ENCODE measurements around the gene PLCB1.

PLCB1 gene

GRCh38 chr20:8490076-8490830 lies 358.2 kb downstream of the PLCB1 start:
- Mint-ChIP-seq H3K27me3 (no peaks in the 10 kb centered on the region), H3K4me1 (no peaks in the 10 kb centered on the region), H3K4me3 (no peak overlapping the region), H3K27ac (no peak overlapping the region), H3K36me3 (no peaks in the 10 kb centered on the region), H3K9me3 (no peaks in the 10 kb centered on the region)
- ATAC-seq (ENCODE audit: low read depth), result no peak
- DNase-seq (ENCODE audit: low spot score in 2 of 2), result no peak

GRCh38 chr20:8492173-8492572 lies 360.1 kb downstream of the PLCB1 start:
- H3K4me1 Mint-ChIP-seq, result no peaks in the 10 kb centered on the region
- no peak overlapping the region for H3K27ac Mint-ChIP-seq
- H3K27me3 Mint-ChIP-seq, result peaks cover 3% of the 10 kb centered on the region
- ATAC-seq (ENCODE audit: low read depth), result no peak
- H3K4me3 Mint-ChIP-seq, result no peak overlapping the region
- DNase-seq (ENCODE audit: low spot score in 2 of 2), result no peak
- H3K36me3 Mint-ChIP-seq, result no peaks in the 10 kb centered on the region
- H3K9me3 Mint-ChIP-seq, result no peaks in the 10 kb centered on the region

GRCh38 chr20:8498571-8498970 lies 366.5 kb downstream of the PLCB1 start:
- Mint-ChIP-seq H3K9me3 (no peaks in the 10 kb centered on the region), H3K27me3 (peaks cover 3% of the 10 kb centered on the region), H3K27ac (no peak overlapping the region), H3K4me1 (no peaks in the 10 kb centered on the region), H3K4me3 (no peak overlapping the region), H3K36me3 (no peaks in the 10 kb centered on the region)
- DNase-seq (ENCODE audit: low spot score in 2 of 2) (no peak), ATAC-seq (ENCODE audit: low read depth) (no peak)

- no peaks in the 10 kb centered on the region for H3K4me1 Mint-ChIP-seq
- DNase-seq (ENCODE audit: low spot score in 2 of 2) (no peak), ATAC-seq (ENCODE audit: low read depth) (no peak)
- no peak overlapping the region for H3K4me3 Mint-ChIP-seq
- H3K9me3 Mint-ChIP-seq, result no peaks in the 10 kb centered on the region
- H3K36me3 Mint-ChIP-seq, result no peaks in the 10 kb centered on the region
- H3K27me3 Mint-ChIP-seq, result no peaks in the 10 kb centered on the region
- no peak overlapping the region for H3K27ac Mint-ChIP-seq
These were observed 372.0 kb downstream of the PLCB1 start for GRCh38 chr20:8504030-8504429.

GRCh38 chr20:8505476-8506200 lies 373.6 kb downstream of the PLCB1 start:
- peaks cover 2% of the 10 kb centered on the region for H3K4me1 Mint-ChIP-seq
- H3K36me3 Mint-ChIP-seq, result no peaks in the 10 kb centered on the region
- no peak for ATAC-seq (ENCODE audit: low read depth)
- H3K4me3 Mint-ChIP-seq, result no peak overlapping the region
- H3K27ac Mint-ChIP-seq, result no peak overlapping the region
- DNase-seq (ENCODE audit: low spot score in 2 of 2), result no peak
- H3K27me3 Mint-ChIP-seq, result no peaks in the 10 kb centered on the region
- H3K9me3 Mint-ChIP-seq, result no peaks in the 10 kb centered on the region

- H3K27ac Mint-ChIP-seq, result no peak overlapping the region
- H3K36me3 Mint-ChIP-seq, result no peaks in the 10 kb centered on the region
- H3K4me1 Mint-ChIP-seq, result peaks cover 2% of the 10 kb centered on the region
- DNase-seq (ENCODE audit: low spot score in 2 of 2), result no peak
- ATAC-seq (ENCODE audit: low read depth), result no peak
- no peak overlapping the region for H3K4me3 Mint-ChIP-seq
- H3K9me3 Mint-ChIP-seq, result no peaks in the 10 kb centered on the region
- H3K27me3 Mint-ChIP-seq, result no peaks in the 10 kb centered on the region
These were observed 375.2 kb downstream of the PLCB1 start for GRCh38 chr20:8507231-8507630.

GRCh38 chr20:8509809-8510208 lies 377.7 kb downstream of the PLCB1 start:
- ATAC-seq (ENCODE audit: low read depth), result no peak
- DNase-seq (ENCODE audit: low spot score in 2 of 2), result no peak
- Mint-ChIP-seq H3K4me1 (peaks cover 2% of the 10 kb centered on the region), H3K4me3 (no peak overlapping the region), H3K9me3 (no peaks in the 10 kb centered on the region), H3K27ac (no peak overlapping the region), H3K36me3 (no peaks in the 10 kb centered on the region), H3K27me3 (no peaks in the 10 kb centered on the region)

- no peak for ATAC-seq (ENCODE audit: low read depth)
- Mint-ChIP-seq H3K4me3 (no peak overlapping the region), H3K27ac (no peak overlapping the region), H3K4me1 (peaks cover 2% of the 10 kb centered on the region), H3K27me3 (no peaks in the 10 kb centered on the region), H3K9me3 (peaks cover 2% of the 10 kb centered on the region), H3K36me3 (no peaks in the 10 kb centered on the region)
- no peak for DNase-seq (ENCODE audit: low spot score in 2 of 2)
These were observed 378.7 kb downstream of the PLCB1 start for GRCh38 chr20:8510808-8511207.

- Mint-ChIP-seq H3K27ac (no peak overlapping the region), H3K4me3 (no peak overlapping the region), H3K36me3 (no peaks in the 10 kb centered on the region), H3K9me3 (peaks cover 2% of the 10 kb centered on the region), H3K27me3 (no peaks in the 10 kb centered on the region), H3K4me1 (peaks cover 2% of the 10 kb centered on the region)
- ATAC-seq (ENCODE audit: low read depth), result no peak
- DNase-seq (ENCODE audit: low spot score in 2 of 2), result no peak
These were observed 379.9 kb downstream of the PLCB1 start for GRCh38 chr20:8512003-8512402.

- no peaks in the 10 kb centered on the region for H3K27me3 Mint-ChIP-seq
- peaks cover 2% of the 10 kb centered on the region for H3K9me3 Mint-ChIP-seq
- no peak overlapping the region for H3K27ac Mint-ChIP-seq
- peaks cover 8% of the 10 kb centered on the region for H3K4me1 Mint-ChIP-seq
- DNase-seq (ENCODE audit: low spot score in 2 of 2) (no peak), ATAC-seq (ENCODE audit: low read depth) (no peak)
- no peaks in the 10 kb centered on the region for H3K36me3 Mint-ChIP-seq
- no peak overlapping the region for H3K4me3 Mint-ChIP-seq
These were observed 383.9 kb downstream of the PLCB1 start for GRCh38 chr20:8515810-8516435.

GRCh38 chr20:8518878-8519277 lies 386.8 kb downstream of the PLCB1 start:
- ATAC-seq (ENCODE audit: low read depth), result no peak
- no peak overlapping the region for H3K27ac Mint-ChIP-seq
- H3K4me3 Mint-ChIP-seq, result peak overlapping the region; percentile 12
- H3K4me1 Mint-ChIP-seq, result peaks cover 8% of the 10 kb centered on the region
- H3K27me3 Mint-ChIP-seq, result no peaks in the 10 kb centered on the region
- H3K36me3 Mint-ChIP-seq, result no peaks in the 10 kb centered on the region
- H3K9me3 Mint-ChIP-seq, result peaks cover 2% of the 10 kb centered on the region
- DNase-seq (ENCODE audit: low spot score in 2 of 2), result no peak

GRCh38 chr20:8519887-8520286 lies 387.8 kb downstream of the PLCB1 start:
- no peak overlapping the region for H3K27ac Mint-ChIP-seq
- ATAC-seq (ENCODE audit: low read depth) (no peak), DNase-seq (ENCODE audit: low spot score in 2 of 2) (no peak)
- no peaks in the 10 kb centered on the region for H3K36me3 Mint-ChIP-seq
- peaks cover 2% of the 10 kb centered on the region for H3K9me3 Mint-ChIP-seq
- peaks cover 8% of the 10 kb centered on the region for H3K4me1 Mint-ChIP-seq
- H3K4me3 Mint-ChIP-seq, result no peak overlapping the region
- no peaks in the 10 kb centered on the region for H3K27me3 Mint-ChIP-seq

GRCh38 chr20:8522168-8522567 lies 390.1 kb downstream of the PLCB1 start:
- ATAC-seq (ENCODE audit: low read depth), result no peak

GRCh38 chr20:8523684-8524083 lies 391.6 kb downstream of the PLCB1 start:
- Mint-ChIP-seq H3K36me3 (no peaks in the 10 kb centered on the region), H3K4me1 (peaks cover 11% of the 10 kb centered on the region)

More at GRCh38 chr20:8522168-8522567, 390.1 kb downstream of the PLCB1 start:
- DNase-seq (ENCODE audit: low spot score in 2 of 2), result no peak
- Mint-ChIP-seq H3K9me3 (no peaks in the 10 kb centered on the region), H3K4me1 (peaks cover 8% of the 10 kb centered on the region), H3K36me3 (no peaks in the 10 kb centered on the region), H3K27me3 (no peaks in the 10 kb centered on the region), H3K27ac (no peak overlapping the region), H3K4me3 (no peak overlapping the region)

More at GRCh38 chr20:8523684-8524083, 391.6 kb downstream of the PLCB1 start:
- no peak for ATAC-seq (ENCODE audit: low read depth)
- Mint-ChIP-seq H3K27ac (no peak overlapping the region), H3K4me3 (no peak overlapping the region), H3K9me3 (no peaks in the 10 kb centered on the region), H3K27me3 (no peaks in the 10 kb centered on the region)
- DNase-seq (ENCODE audit: low spot score in 2 of 2), result no peak
